Suprapubic skin (tissue), 4 donors: ENCODE data around the gene EIPR1.

ENCODE experiments used
- EP300 ChIP-seq: sonication (generic); formaldehyde crosslinking; IDR thresholded peaks from one replicate; pipeline ENCODE4 v1.6.1; 2017; ENCODE audit warnings: antibody characterized with exemption
- POLR2A ChIP-seq, 2 donors: fragments of 450-650 bp; IDR thresholded peaks; one replicate each; pipeline ENCODE4 v1.6.1; 2017; ENCODE audit warnings: antibody characterized with exemption in 2 of 2, mild to moderate bottlenecking in 2 of 2, moderate library complexity in 2 of 2
- POLR2AphosphoS5 ChIP-seq, 3 donors: sonication (generic); formaldehyde crosslinking; IDR thresholded peaks; one replicate each; pipeline ENCODE4 v1.6.1; 2017; ENCODE audit warnings: antibody characterized with exemption in 3 of 3
- TF ChIP-seq, protein P1 (sequence below), 2 donors: fragments of 200-600 bp in 1 of 2; fragments of 450-650 bp in 1 of 2; sonication (generic) in 1 of 2; IDR thresholded peaks; one replicate each; pipeline ENCODE4 v1.5.1; 2016 to 2019; ENCODE audit warnings: antibody characterized with exemption in 2 of 2, mild to moderate bottlenecking in 1 of 2, moderate library complexity in 1 of 2

DNA sequence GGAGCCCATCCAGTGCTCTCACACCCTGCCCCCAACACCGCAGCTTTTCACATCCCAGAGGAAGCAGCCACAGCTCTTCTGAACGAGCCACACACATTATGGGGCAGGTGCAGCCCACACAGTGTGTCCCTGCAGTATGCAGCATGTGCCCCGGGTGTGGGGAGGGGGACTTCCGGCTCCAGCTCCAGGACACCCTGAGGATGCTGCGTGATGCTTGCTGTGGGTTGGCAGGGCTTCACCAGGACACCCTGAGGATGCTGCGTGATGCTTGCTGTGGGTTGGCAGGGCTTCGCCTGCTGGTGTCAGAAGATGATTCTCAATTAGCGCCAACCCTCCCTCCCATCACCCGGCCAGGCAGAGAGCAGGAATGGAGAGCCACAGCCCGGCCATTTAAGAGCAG, 193.9 kb downstream of the EIPR1 start:
- TF ChIP-seq POLR2A (IDR thresholded peaks at IDR 0.05) (no peak), POLR2AphosphoS5 (IDR thresholded peaks at IDR 0.05) (no peak), EP300 (no peak)
- TF ChIP-seq, protein P1, sequence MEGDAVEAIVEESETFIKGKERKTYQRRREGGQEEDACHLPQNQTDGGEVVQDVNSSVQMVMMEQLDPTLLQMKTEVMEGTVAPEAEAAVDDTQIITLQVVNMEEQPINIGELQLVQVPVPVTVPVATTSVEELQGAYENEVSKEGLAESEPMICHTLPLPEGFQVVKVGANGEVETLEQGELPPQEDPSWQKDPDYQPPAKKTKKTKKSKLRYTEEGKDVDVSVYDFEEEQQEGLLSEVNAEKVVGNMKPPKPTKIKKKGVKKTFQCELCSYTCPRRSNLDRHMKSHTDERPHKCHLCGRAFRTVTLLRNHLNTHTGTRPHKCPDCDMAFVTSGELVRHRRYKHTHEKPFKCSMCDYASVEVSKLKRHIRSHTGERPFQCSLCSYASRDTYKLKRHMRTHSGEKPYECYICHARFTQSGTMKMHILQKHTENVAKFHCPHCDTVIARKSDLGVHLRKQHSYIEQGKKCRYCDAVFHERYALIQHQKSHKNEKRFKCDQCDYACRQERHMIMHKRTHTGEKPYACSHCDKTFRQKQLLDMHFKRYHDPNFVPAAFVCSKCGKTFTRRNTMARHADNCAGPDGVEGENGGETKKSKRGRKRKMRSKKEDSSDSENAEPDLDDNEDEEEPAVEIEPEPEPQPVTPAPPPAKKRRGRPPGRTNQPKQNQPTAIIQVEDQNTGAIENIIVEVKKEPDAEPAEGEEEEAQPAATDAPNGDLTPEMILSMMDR (IDR thresholded peaks at IDR 0.05), result no peak
